ENCODE results near the gene SRR.

Gene SRR

GRCh38 chr17:2363851-2364762 is 60.4 kb downstream of the SRR start:
- peaks cover 7% of the 10 kb centered on the region for H3K36me3 Mint-ChIP-seq (ENCODE audit: low read depth)
- H3K9me3 Mint-ChIP-seq, result no peaks in the 10 kb centered on the region
- no peak for TF ChIP-seq CTCF (IDR thresholded peaks at IDR 0.05; ENCODE audit: unreplicated experiment in 3 of 3)
- no peaks in the 10 kb centered on the region for H3K27me3 Mint-ChIP-seq (ENCODE audit: low read depth)
- H3K27ac Mint-ChIP-seq, result no peak overlapping the region
- peaks cover 22% of the 10 kb centered on the region for H3K4me1 Mint-ChIP-seq
- no peak overlapping the region for H3K4me3 Mint-ChIP-seq

DNA sequence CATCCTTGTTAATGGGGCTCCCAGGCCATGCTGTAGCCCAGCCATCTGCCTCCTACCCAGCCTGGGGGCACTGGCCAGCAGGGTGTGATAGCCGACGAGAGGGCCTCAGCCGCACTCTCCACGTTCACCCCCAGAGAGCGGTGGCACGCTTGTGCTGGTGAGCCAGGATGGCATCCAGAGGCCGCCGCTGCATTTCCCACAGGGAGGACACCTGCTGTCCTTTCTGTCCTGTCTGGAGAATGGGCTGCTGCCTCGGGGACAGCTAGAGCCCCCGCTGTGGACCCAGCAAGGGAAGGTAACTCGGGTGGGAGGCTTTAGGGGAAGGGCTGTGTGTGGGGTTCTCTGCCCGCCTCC is 61.0 kb downstream of the SRR start:
- Mint-ChIP-seq H3K27ac (no peak overlapping the region), H3K9me3 (no peaks in the 10 kb centered on the region), H3K36me3 (ENCODE audit: low read depth) (peaks cover 7% of the 10 kb centered on the region), H3K4me3 (no peak overlapping the region), H3K27me3 (ENCODE audit: low read depth) (no peaks in the 10 kb centered on the region), H3K4me1 (peaks cover 25% of the 10 kb centered on the region)
- no peak for TF ChIP-seq CTCF (IDR thresholded peaks at IDR 0.05; ENCODE audit: unreplicated experiment in 3 of 3)

DNA sequence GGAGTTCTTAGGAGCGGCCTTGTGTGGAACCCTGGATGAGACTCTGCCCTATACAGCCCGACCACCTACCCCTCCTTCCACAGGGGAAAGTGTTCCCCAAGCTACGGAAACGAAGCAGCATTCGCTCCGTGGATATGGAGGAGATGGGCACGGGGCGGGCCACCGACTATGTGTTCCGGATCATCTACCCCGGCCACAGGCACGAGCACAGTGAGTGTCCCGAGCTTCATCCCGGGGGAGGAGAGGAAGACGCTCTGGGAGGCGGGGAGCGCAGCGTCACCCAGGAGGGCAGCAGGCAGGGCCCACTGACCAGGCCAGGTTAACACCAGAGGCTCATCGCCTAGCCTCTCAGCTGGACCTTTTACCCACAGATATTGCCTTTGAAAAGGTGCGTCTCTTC is 61.4 kb downstream of the SRR start:
- Mint-ChIP-seq H3K27me3 (ENCODE audit: low read depth) (no peaks in the 10 kb centered on the region), H3K4me1 (peaks cover 29% of the 10 kb centered on the region), H3K4me3 (no peak overlapping the region), H3K36me3 (ENCODE audit: low read depth) (peaks cover 7% of the 10 kb centered on the region), H3K27ac (no peak overlapping the region), H3K9me3 (no peaks in the 10 kb centered on the region)
- no peak for TF ChIP-seq CTCF (IDR thresholded peaks at IDR 0.05; ENCODE audit: unreplicated experiment in 3 of 3)

- no peaks in the 10 kb centered on the region for H3K27me3 Mint-ChIP-seq (ENCODE audit: low read depth)
- H3K27ac Mint-ChIP-seq, result peak overlapping the region; percentile 70 to 75 (median 71)
- peaks cover 29% of the 10 kb centered on the region for H3K4me1 Mint-ChIP-seq
- peak; percentile 44 to 49 (median 45) for TF ChIP-seq CTCF (IDR thresholded peaks at IDR 0.05; ENCODE audit: unreplicated experiment in 3 of 3)
- no peaks in the 10 kb centered on the region for H3K9me3 Mint-ChIP-seq
- H3K36me3 Mint-ChIP-seq (ENCODE audit: low read depth), result peaks cover 7% of the 10 kb centered on the region
- H3K4me3 Mint-ChIP-seq, result peak overlapping the region in 1 of 3 experiments; percentile 49
Observed at GRCh38 chr17:2366747-2367494, 63.2 kb downstream of the SRR start.

DNA sequence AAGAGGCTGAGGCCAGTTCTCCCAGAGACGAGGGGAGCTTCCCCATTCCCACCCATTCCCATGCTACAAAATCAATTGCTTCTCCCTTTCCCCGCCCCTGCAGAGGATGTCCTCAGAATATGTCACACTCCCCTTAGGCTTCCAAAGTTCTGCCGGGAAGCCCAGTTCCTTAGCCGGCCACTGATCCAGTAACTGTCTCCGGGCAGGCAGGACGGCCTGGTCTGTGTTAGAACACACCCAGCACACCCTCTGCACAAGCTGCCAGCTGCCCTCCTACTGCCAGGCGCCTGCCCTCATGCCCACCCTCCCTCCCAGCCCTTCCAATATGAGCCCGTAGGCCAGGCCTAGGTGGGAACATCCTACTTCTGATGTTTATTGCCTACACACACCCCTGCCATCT is 64.6 kb downstream of the SRR start:
- H3K9me3 Mint-ChIP-seq, result no peaks in the 10 kb centered on the region
- TF ChIP-seq CTCF (IDR thresholded peaks at IDR 0.05; ENCODE audit: unreplicated experiment in 3 of 3), result no peak
- H3K4me3 Mint-ChIP-seq, result no peak overlapping the region
- H3K4me1 Mint-ChIP-seq, result peaks cover 29% of the 10 kb centered on the region
- no peaks in the 10 kb centered on the region for H3K27me3 Mint-ChIP-seq (ENCODE audit: low read depth)
- H3K36me3 Mint-ChIP-seq (ENCODE audit: low read depth), result peaks cover 3% of the 10 kb centered on the region
- H3K27ac Mint-ChIP-seq, result no peak overlapping the region

Measured in nephron (organoid).